Activated CD4-positive, CD25-positive, alpha-beta regulatory T cell treated with anti-CD3 and anti-CD28 coated beads, Interleukin-2, amount 50 U/mL, for 16 hours (primary cell): ENCODE results near the gene MGMT.

Experiments used
- DNase-seq: peaks from one replicate; pipeline ENCODE4 v3.0.0-alpha.2; 2020; ENCODE audit warnings: low read depth, low spot score

MGMT gene

DNA sequence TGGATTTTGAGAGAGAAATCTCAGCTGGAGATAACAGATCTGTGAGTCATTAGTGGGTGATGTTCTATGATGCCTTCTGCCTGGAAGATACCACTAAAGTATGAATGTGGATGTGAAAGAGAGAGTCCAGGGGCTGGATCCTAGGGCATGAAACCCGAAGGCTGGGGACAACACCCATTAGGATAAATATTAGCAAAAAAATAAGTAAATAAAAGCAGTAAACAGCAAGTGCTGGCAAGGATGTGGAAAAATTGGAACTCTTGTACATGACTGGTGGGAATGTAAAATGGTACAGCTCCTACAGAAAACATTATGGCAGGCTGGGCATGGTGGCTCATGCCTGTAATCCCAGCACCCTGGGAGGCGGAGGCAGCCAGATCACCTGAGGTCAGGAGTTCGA, 16.6 kb upstream of the MGMT start:
- DNase-seq, result no peak

DNA sequence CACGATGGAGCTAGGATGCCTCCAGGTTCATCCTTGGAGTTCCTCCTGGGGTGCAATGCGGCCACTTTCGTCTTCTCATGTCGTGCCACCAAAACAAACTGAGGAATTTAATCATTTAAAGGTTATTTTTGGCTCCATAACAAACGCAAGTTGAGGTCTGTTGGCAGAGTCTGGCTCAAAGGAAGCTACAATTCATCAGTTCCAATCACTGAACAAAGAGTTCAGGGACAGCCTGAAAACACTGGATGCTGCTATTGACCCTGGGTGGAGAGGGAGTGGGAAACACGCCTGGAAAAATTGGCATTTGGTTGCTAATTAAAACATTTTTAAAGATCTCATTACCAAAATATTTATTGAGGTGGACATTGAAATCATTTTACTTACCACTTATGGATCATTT, 11.4 kb upstream of the MGMT start:
- DNase-seq, result no peak

DNA sequence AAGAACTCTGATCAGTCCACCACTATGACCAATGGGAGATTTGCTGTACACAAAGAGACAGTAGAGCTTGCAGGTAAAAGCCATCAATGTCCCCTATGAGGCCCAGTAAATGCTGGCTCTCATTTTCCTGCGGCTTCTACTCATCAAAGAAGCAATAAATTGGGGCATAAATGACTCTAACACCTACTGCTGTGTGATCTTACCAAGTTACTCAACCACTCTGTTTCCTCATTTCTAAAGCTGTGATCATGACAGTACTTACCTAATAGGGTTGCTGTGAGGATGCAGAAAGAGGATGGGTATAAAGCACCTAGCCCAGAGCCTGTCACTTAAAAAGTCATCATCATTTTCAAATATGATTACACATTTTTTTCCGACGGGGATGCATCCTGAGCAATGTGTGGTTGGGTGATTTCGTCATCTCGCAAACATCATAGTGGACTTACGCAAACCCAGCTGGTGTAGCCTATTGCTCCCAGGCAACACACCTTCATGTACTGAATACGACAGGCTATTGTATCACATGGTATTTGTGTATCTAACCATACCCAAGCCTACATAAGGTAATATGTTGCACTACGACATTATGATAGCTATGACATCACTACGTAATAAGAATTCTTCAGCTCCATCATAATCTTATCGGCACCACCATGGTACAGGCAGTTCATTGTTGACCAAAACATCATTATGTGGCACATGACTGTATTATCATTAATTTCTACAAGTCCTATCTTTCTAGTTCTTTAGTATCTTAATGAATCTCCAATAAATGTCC, 7.1 kb upstream of the MGMT start:
- DNase-seq, result no peak

DNA sequence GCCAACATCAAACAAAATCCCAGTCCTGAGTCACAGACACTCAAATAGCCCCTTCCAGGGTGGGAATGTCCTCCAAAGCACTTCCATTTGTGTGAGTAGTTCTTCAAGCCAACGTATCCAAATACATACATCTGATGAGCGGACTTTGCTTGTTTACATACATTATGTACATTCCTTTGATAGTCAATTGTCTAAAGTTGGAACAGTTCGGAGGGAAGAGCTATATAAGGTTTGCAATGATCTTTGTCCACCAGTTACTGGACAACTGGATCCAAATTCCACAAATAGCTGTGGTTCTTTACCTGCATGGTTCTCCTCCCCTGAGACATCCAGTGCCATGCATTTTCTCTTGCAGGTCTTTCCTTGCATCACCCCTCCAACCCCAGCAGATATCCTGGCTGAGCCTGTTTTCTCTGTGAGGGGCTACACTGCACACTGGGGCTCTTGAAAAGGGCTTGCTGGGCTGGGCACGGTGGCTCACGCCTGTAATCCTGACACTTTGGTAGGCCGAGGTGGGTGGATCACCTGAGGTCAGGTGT, 4.7 kb upstream of the MGMT start:
- DNase-seq, result no peak

DNA sequence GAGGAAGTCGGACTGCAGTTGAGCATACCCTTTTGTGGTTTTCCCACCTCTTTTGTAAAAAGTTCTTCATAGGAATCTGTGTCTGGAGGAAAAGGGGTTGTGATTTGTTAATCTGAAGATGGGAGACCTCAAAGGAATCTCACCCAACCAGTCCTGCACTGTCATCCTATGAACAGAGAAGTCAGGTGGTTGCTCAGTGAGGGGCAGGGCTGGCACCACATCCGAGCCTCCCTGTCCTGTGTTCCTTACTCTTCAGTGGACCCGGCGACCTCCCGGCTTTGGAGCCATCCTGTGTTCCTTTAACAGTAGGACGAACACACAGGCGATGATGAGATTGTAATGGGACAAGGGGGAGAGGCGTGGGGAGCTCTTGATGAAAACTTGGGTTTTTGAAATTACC, 2.8 kb upstream of the MGMT start:
- DNase-seq, result no peak

DNA sequence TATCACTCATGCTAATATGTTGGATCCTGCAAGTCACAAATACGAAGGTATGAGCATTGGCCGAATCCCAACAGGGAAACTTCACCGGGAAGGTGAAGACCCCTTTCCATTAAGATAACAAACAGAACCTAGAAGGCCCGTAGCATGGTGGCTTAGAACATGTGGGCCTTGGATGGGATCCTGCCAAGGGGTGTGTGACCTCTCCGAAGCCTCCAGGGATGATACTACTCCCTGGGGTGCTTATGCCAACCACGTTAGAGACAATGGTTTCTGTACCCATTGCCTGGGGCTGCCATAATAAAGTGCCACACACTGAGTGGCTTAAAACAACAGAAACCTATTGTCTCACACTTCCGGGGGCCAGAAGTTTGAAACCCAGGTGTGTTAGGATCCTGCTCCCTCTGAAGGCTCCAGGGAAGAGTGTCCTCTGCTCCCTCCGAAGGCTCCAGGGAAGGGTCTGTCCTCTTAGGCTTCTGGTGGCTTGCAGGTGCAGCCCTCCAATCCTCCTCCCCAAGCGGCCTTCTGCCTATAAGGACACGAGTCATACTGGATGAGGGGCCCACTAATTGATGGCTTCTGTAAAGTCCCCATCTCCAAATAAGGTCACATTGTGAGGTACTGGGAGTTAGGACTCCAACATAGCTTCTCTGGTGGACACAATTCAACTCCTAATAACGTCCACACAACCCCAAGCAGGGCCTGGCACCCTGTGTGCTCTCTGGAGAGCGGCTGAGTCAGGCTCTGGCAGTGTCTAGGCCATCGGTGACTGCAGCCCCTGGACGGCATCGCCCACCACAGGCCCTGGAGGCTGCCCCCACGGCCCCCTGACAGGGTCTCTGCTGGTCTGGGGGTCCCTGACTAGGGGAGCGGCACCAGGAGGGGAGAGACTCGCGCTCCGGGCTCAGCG, 992 bp upstream of the MGMT start:
- DNase-seq, result no peak

DNA sequence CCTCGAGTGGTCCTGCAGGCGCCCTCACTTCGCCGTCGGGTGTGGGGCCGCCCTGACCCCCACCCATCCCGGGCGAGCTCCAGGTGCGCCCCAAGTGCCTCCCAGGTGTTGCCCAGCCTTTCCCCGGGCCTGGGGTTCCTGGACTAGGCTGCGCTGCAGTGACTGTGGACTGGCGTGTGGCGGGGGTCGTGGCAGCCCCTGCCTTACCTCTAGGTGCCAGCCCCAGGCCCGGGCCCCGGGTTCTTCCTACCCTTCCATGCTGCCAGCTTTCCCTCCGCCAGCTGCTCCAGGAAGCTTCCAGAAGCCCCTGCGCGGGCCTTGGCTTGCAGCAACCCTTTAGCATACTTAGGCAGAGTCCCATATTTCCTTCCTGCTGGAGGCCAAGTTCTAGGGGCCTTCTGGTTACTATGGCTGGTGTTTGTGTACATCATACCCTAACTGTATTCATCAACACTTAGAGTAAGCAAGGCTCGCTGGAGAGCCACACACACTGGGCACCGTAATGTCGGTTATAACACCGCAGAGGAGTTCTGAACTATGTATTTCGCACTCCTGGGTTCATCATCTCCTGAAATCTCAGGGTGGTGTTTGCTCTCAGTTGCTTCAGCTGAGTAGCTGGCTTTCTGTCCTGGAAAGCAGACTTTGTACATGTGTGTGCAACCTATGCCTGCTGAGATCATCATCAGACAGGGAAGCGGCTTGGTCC, 471 bp downstream of the MGMT start:
- no peak for DNase-seq

DNA sequence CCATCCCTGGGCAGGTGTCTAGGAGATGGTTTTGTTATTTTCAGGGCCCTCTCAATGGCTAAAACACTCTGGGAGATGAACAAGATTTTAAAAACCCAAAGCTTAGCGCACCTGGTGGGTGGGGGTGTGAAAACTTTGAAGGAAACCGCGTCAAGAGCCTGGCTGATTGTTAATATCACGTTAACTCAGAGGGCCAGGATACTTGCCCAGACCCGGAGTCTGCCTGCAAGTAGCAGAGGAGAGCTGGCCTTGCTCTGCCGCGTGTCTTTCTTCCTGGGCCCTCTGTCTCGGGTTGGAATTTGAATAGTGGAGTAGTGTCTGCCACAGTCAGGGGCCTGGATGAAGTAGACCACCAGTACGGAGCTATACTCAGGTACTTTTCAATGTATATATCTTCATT, 1.1 kb downstream of the MGMT start:
- no peak for DNase-seq

DNA sequence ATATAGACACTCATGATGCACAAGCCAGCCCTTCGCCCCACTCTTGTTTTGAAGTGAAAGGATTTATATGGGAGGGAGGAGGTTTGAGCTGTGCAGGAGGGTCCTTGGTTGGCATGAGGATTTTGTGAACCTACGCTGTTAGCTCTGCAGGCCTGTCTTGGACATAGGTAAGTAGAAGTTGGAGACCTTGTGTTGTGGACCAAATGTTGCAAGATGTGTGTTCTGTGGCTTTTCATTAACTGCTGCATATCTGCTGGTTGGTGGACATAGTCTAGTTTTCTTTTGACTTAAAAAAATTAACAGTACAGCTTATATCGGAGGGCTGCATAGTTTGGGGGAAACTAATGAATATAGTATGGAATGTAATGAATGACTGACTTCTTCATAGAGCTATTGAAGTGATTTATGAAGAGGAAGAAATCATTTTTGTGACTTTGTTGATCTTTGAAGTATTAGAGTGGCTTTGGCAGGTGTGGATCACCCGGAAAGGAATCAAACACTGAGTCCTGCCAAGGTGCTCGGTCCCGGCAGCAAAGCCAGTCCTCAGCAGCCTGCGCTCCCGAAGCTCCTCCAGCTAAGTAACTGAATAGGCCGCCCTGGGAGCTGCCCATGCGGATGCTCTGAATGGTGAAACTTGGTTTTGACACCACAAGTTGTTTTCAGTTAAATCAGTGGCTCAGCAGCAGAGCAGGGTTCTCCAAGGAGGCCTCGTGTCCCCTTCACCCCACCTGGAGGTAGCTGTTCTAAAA, 3.2 kb downstream of the MGMT start:
- no peak for DNase-seq

DNA sequence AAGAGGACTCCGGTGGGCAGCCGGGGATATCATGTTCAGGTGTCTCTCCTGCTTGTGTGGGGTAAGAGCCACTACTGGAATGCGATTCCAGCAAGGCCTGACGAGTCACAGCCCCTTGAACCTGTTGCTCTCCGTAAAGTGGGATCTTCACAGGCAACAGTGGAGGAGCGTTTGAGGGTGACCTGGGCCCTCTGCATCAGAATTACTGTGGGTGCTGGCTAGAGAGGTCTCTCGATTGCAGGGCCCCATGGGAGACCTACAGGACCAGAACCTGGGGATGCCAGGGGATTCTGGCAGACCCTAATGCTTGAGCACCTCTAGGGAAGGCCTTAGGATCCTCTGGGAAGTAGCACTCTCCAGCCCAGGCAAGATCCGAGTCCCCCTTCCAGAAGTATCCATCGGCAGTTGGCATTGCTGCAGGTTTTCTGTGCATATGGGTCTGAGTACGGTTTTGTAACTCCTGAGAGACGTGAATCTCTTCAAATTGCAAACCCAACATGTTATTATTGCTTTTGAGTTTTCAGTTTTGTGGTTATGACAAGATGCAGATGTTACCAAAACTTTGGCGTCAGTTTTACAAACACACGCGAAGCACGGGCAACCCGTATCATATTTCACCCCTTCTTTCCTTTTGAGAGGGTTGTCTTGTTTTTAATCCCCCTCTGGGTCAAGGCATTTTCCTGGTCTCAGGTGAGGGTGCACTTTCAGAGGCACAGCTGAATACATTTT, 4.6 kb downstream of the MGMT start:
- no peak for DNase-seq

DNA sequence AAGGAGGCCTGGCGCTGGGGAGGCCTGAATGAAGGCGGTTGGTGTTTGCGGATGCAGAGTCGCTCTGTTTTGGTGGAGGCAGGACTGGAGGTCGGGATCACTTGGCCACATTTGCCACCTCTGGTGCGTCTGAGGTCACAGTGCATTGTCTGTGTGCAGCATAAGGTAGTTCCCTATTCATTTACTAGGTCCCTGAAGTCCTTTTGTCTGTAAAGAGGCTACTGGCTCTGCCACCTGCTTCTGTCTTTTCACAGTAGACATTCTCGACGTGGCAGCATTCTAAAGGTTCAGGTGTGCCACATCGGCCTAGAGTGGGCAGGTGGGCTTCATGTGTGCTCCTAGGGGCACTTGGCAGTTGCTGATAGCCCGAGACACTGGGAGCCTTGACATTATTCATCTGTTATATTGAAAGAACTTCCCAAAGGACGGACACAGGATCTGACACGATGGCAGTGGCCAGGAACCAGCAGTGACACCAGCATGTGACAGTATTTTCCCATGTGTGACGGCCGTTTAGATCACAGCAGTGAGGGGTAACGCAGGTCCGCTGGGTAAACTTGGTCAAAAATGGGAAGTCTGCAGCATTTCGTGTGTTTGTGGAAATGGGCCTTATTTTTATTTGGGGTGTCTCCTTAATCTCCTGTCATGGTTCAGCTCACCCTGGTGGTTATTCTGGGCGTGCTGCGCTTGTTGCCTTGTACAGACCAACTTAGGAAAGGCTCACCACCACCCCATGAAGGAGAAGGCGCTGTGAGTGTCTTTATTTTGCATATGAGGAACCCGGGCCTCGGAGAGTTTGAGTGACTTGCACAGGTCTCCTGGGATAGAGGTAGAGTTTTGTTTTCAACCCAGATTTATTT, 5.9 kb downstream of the MGMT start:
- DNase-seq, result no peak

DNA sequence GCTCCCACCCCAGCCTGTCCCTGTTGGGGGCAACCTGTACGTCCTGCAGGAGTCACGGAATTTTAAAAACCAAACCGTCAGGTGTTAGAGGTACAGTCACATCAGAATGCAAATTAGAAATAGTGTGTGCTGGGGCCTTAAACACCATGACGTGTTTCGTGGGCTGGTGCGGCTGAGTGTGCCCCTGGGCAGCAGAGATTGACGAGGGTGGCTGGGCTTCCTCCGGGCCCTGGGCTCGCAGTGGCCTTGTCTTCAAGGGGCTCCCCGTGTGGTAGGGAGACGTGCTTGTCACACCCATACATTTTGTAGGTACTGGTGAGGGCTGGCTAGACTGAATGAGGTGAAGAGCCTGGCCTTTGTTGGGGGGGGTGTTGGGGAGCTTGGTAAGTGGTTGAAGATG, 7.6 kb downstream of the MGMT start:
- DNase-seq, result no peak

DNA sequence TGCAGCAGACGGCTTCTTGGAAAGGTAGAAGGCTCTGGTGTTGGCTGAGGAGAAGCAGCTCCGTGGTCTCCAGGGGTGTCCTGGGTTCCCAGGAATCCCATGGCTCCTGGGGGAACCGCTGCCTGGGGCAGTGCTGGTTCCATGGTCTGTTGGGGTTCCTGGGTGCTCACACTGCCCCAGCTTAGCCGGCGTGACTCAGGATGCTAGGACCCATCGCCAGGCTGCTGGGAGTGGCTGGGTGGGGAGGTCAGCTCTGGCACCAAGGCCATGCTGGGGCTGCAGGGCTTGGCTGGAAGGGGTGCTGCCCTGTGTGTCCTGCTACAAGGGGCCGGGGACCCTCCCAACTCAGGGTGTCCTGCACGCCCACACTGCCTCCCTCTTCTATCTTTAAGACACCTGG, 9.4 kb downstream of the MGMT start:
- DNase-seq, result no peak

DNA sequence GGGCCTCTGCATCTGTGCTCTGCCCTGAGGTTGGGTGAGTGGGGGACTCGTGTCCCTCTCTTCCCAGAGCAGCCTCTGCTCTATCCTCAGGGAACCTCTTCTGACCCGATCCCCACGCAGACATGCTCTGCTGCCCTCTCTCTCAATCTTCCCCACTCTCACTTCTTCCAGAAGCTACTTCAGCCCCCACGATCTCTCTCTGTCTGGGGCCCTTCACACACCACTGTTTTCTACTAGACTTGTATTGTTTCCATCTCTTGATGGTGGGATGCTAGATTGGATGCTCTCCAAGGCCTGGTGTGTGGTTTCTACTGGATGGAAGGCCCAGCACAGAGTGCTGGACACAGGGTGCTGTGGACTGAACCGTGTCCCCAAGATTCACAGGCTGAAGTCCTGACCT, 10.0 kb downstream of the MGMT start:
- DNase-seq, result no peak

DNA sequence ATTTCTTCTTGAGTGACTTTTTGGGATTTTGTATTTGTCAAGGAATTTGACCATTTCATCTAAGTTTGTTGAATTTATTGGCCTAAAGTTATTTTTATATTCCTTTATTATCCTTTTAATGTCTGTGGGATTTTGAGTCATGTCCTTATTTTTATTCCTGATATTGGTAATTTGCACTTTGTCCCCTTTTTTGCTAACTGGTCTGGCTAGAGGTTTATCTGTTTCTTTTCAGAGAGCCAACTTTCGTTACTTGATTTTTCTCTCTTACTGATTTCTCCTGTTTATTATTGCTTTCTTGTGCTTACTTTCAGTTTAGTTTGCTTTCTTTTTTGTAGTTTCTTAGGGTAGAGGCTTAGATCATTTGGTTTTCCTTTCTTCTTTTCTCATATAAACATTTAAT, 14.6 kb downstream of the MGMT start:
- DNase-seq, result no peak

DNA sequence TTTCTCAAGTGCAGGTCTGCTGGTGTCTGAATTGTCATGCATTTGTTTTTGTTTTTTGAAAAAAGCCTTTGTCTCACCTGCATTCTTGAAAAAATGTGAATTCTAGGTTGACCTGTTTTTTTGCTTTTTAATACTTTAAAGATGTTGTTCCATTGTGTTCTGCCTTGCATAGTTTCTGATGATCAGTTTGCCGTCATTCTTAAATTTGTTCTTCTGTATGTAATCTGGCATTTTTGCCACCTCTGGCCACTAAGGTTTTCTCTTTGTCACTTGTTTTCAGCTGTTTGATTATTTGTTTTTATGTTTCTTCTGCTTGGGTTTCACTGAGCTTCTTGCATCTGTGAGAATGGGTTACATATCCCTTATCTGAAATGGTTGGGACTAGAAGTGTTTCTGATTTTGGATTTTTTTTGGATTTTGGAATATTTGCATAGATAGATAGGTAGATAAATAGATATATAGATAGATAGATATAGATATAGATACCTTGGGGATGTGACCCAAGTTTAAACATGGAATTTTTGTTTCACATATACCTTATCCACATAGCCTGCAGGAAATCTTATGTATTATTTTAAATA, 16.5 kb downstream of the MGMT start:
- no peak for DNase-seq

DNA sequence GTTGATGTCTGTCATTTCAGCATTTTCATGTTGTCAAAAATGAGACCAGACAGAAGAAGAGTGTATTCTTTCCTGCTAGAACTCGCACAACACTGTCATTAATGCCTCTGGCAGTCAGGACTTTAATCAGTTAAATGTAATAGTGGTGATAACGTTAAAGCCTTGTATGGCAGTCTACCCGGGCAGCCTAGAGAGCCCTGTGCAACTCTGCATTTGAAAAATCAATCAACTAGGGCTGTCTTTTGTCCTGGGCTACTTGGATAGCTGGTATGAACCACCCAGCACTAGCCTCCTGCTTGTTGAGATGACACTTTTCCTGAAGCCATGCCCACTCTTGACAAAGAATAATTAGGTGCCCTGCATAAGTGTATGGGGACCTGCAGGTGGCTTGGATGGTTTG, 19.8 kb downstream of the MGMT start:
- no peak for DNase-seq

DNA sequence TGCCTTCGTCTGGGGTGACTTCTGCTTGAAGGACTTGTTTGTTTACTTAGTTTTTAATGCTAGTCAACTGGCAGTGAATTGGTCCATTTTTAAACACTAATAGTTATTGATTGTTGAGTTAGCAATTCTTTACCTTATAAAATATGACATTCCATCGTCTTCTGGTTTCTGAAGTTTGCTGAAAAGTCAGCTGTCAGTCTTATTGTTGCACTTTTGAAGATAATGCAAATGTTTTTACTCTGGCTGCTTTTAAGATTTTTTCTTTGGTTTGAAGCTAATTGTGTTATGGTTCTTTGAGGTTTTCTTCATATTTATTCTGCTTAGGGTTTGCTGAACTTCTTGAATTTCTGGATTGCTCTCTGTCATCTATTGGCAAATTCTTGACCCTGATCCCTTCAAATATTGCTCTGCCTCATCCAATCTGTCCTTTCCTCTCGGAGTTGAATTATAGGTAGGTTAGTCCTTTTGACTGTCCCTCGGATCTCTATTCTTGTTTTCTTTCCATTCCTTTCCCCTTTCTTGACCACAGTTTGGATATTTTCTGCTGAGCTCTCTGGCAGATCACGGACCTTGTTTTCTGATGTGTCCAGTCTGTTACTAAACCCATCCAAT, 24.2 kb downstream of the MGMT start:
- no peak for DNase-seq

DNA sequence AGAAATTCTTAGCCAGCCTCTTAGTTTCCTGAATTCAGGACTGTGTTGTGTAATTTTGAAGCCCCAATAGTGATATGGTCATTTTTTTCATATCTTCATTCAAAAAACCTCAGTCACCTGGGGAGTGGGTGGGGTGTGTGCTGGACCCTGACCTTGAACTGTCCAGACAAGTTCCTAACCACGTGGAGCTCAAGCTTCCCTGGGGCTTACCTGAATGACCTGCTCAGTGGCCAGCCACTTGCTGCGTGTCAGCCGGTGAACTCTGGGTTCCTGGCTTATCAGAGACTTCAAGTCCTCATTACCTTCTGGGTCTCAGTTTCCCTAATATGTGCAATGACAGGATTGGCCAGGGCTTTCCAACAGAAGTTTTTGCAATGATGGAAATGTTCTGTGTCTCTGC, 27.1 kb downstream of the MGMT start:
- no peak for DNase-seq
